Aorta (tissue), 5 donors: ENCODE data around the gene RGS2. TPM values are rescaled to one million over a fixed set of nuclear protein-coding genes. Genes with fewer than 3 reads are reported as not detected.
A peak's percentile ranks its signal among the peaks of the same experiment; 100 is the strongest.

ENCODE experiments used
- ATAC-seq: fragments of 200-7000 bp; cut with Tn5 transposase; one replicate; pipeline ENCODE4 v1.9.1; 2022; ENCODE audit warnings: moderate library complexity; ENCODE audit not compliant: low FRiP score
- DNase-seq, 2 donors: peaks; one replicate each; pipeline ENCODE4 v3.0.0-alpha.2; 2020
- H3K27ac ChIP-seq, 2 donors: one replicate each; pipeline ENCODE4 v1.5.1; 2013; ENCODE audit warnings: low read length in 2 of 2, mild to moderate bottlenecking in 2 of 2, moderate library complexity in 2 of 2, control low read depth in 1 of 2, inconsistent platforms in 1 of 2, low read depth in 1 of 2
- H3K27me3 ChIP-seq, 2 donors: one replicate each; pipeline ENCODE4 v1.6.1; 2013; ENCODE audit warnings: control low read depth in 1 of 2, low read length in 1 of 2, mild to moderate bottlenecking in 1 of 2, moderate library complexity in 1 of 2; ENCODE audit not compliant: insufficient read depth in 2 of 2, control insufficient read depth in 1 of 2
- H3K36me3 ChIP-seq, 2 donors: one replicate each; pipeline ENCODE4 v1.6.1; 2013; ENCODE audit warnings: control low read depth in 1 of 2, low read length in 1 of 2, mild to moderate bottlenecking in 1 of 2; ENCODE audit not compliant: insufficient read depth in 2 of 2, control insufficient read depth in 1 of 2
- H3K4me1 ChIP-seq, 2 donors: one replicate each; pipeline ENCODE4 v1.6.1; 2013; ENCODE audit warnings: low read length in 2 of 2, control low read depth in 1 of 2, mild to moderate bottlenecking in 1 of 2, moderate library complexity in 1 of 2; ENCODE audit not compliant: insufficient read depth in 2 of 2, control insufficient read depth in 1 of 2
- H3K4me3 ChIP-seq, 2 donors: one replicate each; pipeline ENCODE4 v1.5.1; 2013; ENCODE audit warnings: low read length in 2 of 2, control low read depth in 1 of 2, mild to moderate bottlenecking in 1 of 2
- H3K9me3 ChIP-seq: one replicate; pipeline ENCODE4 v1.6.1; 2013; ENCODE audit warnings: mild to moderate bottlenecking, low read length; ENCODE audit not compliant: control insufficient read depth
- WGBS, 2 donors: extraction: QIAGEN DNeasy Blood & Tissue Kit; methylation state at CpG; one replicate each; pipeline ENCODE4 v1.1.7; 2013; 5-methylcytosine and 5-hydroxymethylcytosine counted together
- intact Hi-C, 2 donors: fragments of 100-400 bp; cut with DNase I; formaldehyde crosslinking; loops; one replicate each; pipeline versions ENCODE4 v1.14.2 to v1.15.0; 2022
- polyA plus RNA-seq, 2 donors: library from polyadenylated mRNA; stranded (reverse); fragments of 200-250 nt; gene quantifications; one replicate each; pipeline ENCODE4 v1.2.3, GENCODE V29; 2013
- total RNA-seq, 2 donors: library from RNA; stranded (reverse); fragmentation: NEBNext Ultra II Directional; extraction: Animal tissue kit (Norgen Biotek cat#: 25700); gene quantifications; one replicate each; pipeline ENCODE4 v1.2.1, GENCODE V29; 2021
- donor health status: healthy with polysubstance abuse.
- donor health status: Bipolar disorder and iron deficiency.
- donor health status: DM: no; HTN: no; CAD: no.
- donor health status: DM: no; HTN: no; CAD: no.
- donor health status: DM: yes; HTN: yes; CAD: no.

RGS2 gene
- total and polyA plus RNA-seq, 4 donors: 56.6 to 137 (median 82.7) TPM

- intact Hi-C loops: no loop called here
- no peaks in the 10 kb centered on the region for H3K27me3 ChIP-seq
- DNase-seq (no peak), ATAC-seq (no peak)
- H3K4me1 ChIP-seq: no peaks in the 10 kb centered on the region
- no peak overlapping the region for H3K27ac ChIP-seq
- H3K36me3 ChIP-seq: peaks cover 0 to 3% of the 10 kb centered on the region in 2 donors
- 63 to 81% methylated on average over 3 of the region's 3 CpGs for WGBS, 2 donors
- H3K4me3 ChIP-seq: peak overlapping the region in 1 of 2 donors; percentile 72
- H3K9me3 ChIP-seq: no peaks in the 10 kb centered on the region
These were observed 2.2 kb downstream of the RGS2 start for GRCh38 chr1:192811006-192811405.

GRCh38 chr1:192811594-192812239, 2.9 kb downstream of the RGS2 start:
- WGBS, 2 donors: 85 to 88% methylated on average over 6 of the region's 6 CpGs
- ATAC-seq (no peak), DNase-seq (no peak)
- Histone ChIP-seq H3K4me3 (peak overlapping the region; percentile 30 to 32), H3K27me3 (no peaks in the 10 kb centered on the region), H3K9me3 (no peaks in the 10 kb centered on the region), H3K27ac (no peak overlapping the region), H3K36me3 (peaks cover 0 to 3% of the 10 kb centered on the region in 2 donors), H3K4me1 (no peaks in the 10 kb centered on the region)
- intact Hi-C loops: no loop called here

- no peak for DNase-seq
- H3K4me1 ChIP-seq: no peaks in the 10 kb centered on the region
- no peak for ATAC-seq
- intact Hi-C loops: no loop called here
- no peak overlapping the region for H3K4me3 ChIP-seq
- no peak overlapping the region for H3K27ac ChIP-seq
- no peaks in the 10 kb centered on the region for H3K9me3 ChIP-seq
- peaks cover 0 to 3% of the 10 kb centered on the region in 2 donors for H3K36me3 ChIP-seq
- 95 to 98% methylated on average over 3 of the region's 3 CpGs for WGBS, 2 donors
- no peaks in the 10 kb centered on the region for H3K27me3 ChIP-seq
These were observed 3.8 kb downstream of the RGS2 start for GRCh38 chr1:192812420-192813209.

- Histone ChIP-seq H3K27me3 (no peaks in the 10 kb centered on the region), H3K9me3 (no peaks in the 10 kb centered on the region), H3K36me3 (peaks cover 0 to 3% of the 10 kb centered on the region in 2 donors), H3K4me1 (no peaks in the 10 kb centered on the region), H3K4me3 (no peak overlapping the region), H3K27ac (no peak overlapping the region)
- WGBS, 2 donors: 85 to 86% methylated on average over 1 of the region's 1 CpG
- ATAC-seq (no peak), DNase-seq (no peak)
- intact Hi-C loops: no loop called here
These were observed 6.0 kb downstream of the RGS2 start for GRCh38 chr1:192814805-192815204.

- DNase-seq (no peak), ATAC-seq (no peak)
- H3K9me3 ChIP-seq: no peaks in the 10 kb centered on the region
- no peaks in the 10 kb centered on the region for H3K27me3 ChIP-seq
- H3K4me3 ChIP-seq: no peak overlapping the region
- H3K4me1 ChIP-seq: no peaks in the 10 kb centered on the region
- H3K27ac ChIP-seq: no peak overlapping the region
- H3K36me3 ChIP-seq: no peaks in the 10 kb centered on the region
- WGBS, 2 donors: 75 to 77% methylated on average over 4 of the region's 4 CpGs
- intact Hi-C loops: no loop called here
These were observed 8.4 kb downstream of the RGS2 start for GRCh38 chr1:192817246-192817645.

- Histone ChIP-seq H3K27ac (no peak overlapping the region), H3K36me3 (no peaks in the 10 kb centered on the region), H3K4me3 (no peak overlapping the region), H3K27me3 (no peaks in the 10 kb centered on the region), H3K4me1 (peaks cover 0 to 3% of the 10 kb centered on the region in 2 donors), H3K9me3 (no peaks in the 10 kb centered on the region)
- WGBS, 2 donors: 92% methylated on average over 3 of the region's 3 CpGs
- ATAC-seq (no peak), DNase-seq (no peak)
- intact Hi-C loops: no loop called here
These were observed 12.5 kb downstream of the RGS2 start for GRCh38 chr1:192821296-192821695.

DNA sequence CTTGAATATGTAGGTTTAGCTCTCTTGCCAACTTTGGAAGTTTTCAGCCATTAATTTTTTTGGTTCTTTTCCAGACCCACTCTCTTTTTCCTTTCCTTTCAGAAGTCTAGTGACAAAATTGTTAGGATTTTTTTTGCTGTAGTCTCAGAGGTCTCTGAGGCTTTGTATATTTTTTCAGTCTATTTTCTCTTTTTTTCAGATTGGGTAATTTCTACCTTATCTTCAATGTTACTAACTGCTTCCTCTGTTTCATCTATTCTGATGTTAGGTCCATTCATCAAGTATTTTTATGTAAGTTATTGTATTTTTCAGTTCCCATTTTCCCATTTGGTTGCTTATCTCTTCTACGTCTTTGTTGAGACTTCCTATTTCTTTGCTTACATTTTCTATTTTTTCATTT, 15.7 kb downstream of the RGS2 start:
- Histone ChIP-seq H3K36me3 (no peaks in the 10 kb centered on the region), H3K4me3 (no peak overlapping the region), H3K9me3 (no peaks in the 10 kb centered on the region), H3K27ac (no peak overlapping the region), H3K27me3 (no peaks in the 10 kb centered on the region), H3K4me1 (peaks cover 0 to 5% of the 10 kb centered on the region in 2 donors)
- intact Hi-C loops: no loop called here
- DNase-seq (no peak), ATAC-seq (no peak)
- 0 to 14% methylated on average over 1 of the region's 1 CpG for WGBS, 2 donors

GRCh38 chr1:192826791-192827546, 18.1 kb downstream of the RGS2 start:
- intact Hi-C loops: loop anchor here in 1 of 2 donors (5.0 kb wide), 1 partner anchor 75 kb away; no protein-coding TSS in a partner anchor
- no peak for ATAC-seq
- Histone ChIP-seq H3K4me3 (no peak overlapping the region), H3K27me3 (no peaks in the 10 kb centered on the region), H3K36me3 (no peaks in the 10 kb centered on the region), H3K27ac (peak overlapping the region in 1 of 2 donors; percentile 86), H3K9me3 (no peaks in the 10 kb centered on the region), H3K4me1 (peaks cover 0 to 5% of the 10 kb centered on the region in 2 donors)
- no peak for DNase-seq
- 29 to 55% methylated on average over 4 of the region's 4 CpGs for WGBS, 2 donors
